ENCODE measurements around the gene GART. TPM values are rescaled to one million over a fixed set of nuclear protein-coding genes. Genes with fewer than 3 reads are reported as not detected.

GART gene
- total RNA-seq, 4 donors from 2014 or later = 53.8 to 130 (median 84.5) TPM

DNA sequence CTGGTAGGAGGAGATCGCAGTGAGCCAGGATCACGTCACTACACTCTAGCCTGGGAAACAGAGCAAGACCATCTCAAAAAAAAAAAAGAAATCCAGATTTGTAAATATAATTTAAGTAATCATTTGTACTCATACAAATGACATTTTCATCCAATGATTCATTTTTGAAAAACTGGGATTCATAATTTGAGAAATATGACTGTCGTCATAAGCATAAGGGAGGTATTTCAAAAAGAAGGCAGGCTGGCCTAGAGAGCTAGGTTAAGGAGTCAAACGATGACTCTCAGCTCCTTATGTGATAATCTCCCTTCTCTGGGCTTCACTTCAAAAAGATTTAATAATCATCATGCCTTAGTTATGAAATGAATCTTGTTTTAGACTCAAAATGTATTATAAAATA, 2.3 kb downstream of the GART start:
- 89 to 92% methylated on average over 4 of the region's 4 CpGs for WGBS, 2 donors
- intact Hi-C loops (cut with DNase I) = no loop called here
- H3K4me1 ChIP-seq = peaks cover 7 to 9% of the 10 kb centered on the region in 2 donors
- no peak for TF ChIP-seq POLR2A (IDR thresholded peaks at IDR 0.05)
- no peaks in the 10 kb centered on the region for H3K27me3 ChIP-seq
- H3K9me3 ChIP-seq = no peaks in the 10 kb centered on the region
- H3K4me3 ChIP-seq (replicated peaks in 1 of 3) = no peak overlapping the region
- no peak overlapping the region for H3K27ac ChIP-seq
- DNase-seq = no peak
- H3K36me3 ChIP-seq = peaks cover 14 to 15% of the 10 kb centered on the region in 2 donors

DNA sequence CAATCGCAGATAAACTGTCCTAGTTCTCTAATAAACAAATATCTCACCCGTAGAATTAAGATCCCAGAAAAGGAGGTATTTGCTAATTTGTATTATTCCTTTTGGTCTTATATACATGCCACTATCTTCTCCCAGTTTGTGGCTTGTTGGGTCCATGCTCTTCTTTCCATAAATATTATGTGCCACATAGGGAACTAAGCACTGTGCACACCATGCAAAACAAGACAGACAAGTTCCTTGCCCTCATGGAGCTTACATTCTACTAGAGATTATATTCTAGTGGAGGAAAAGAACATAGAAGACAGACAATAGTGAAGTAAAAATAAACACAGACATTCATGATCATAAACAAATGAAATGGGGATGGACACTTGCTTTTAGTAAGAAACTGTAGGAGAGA, 4.7 kb downstream of the GART start:
- 96 to 97% methylated on average over 2 of the region's 2 CpGs for WGBS, 2 donors
- H3K36me3 ChIP-seq = peaks cover 21 to 37% of the 10 kb centered on the region in 2 donors
- TF ChIP-seq CTCF (IDR thresholded peaks at IDR 0.05) (no peak), POLR2A (IDR thresholded peaks at IDR 0.05) (no peak)

GRCh38 chr21:33531007-33531406, 10.9 kb downstream of the GART start:
- DNase-seq = no peak
- WGBS, 2 donors = 91 to 94% methylated on average over 3 of the region's 3 CpGs
- H3K36me3 ChIP-seq = peaks cover 40 to 58% of the 10 kb centered on the region in 2 donors
- H3K4me1 ChIP-seq = no peaks in the 10 kb centered on the region
- H3K9me3 ChIP-seq = no peaks in the 10 kb centered on the region
- no peak overlapping the region for H3K4me3 ChIP-seq (replicated peaks in 1 of 3)
- H3K27ac ChIP-seq = no peak overlapping the region
- intact Hi-C loops (cut with DNase I) = no loop called here
- TF ChIP-seq POLR2A (IDR thresholded peaks at IDR 0.05) (no peak), CTCF (IDR thresholded peaks at IDR 0.05) (no peak)
- no peaks in the 10 kb centered on the region for H3K27me3 ChIP-seq

More for the DNA sequence above, 4.7 kb downstream of the GART start:
- H3K4me1 ChIP-seq = peaks cover 4 to 9% of the 10 kb centered on the region in 2 donors
- no peaks in the 10 kb centered on the region for H3K27me3 ChIP-seq
- no peaks in the 10 kb centered on the region for H3K9me3 ChIP-seq
- intact Hi-C loops (cut with DNase I) = no loop called here
- H3K4me3 ChIP-seq (replicated peaks in 1 of 3) = no peak overlapping the region
- DNase-seq = no peak
- no peak overlapping the region for H3K27ac ChIP-seq

DNA sequence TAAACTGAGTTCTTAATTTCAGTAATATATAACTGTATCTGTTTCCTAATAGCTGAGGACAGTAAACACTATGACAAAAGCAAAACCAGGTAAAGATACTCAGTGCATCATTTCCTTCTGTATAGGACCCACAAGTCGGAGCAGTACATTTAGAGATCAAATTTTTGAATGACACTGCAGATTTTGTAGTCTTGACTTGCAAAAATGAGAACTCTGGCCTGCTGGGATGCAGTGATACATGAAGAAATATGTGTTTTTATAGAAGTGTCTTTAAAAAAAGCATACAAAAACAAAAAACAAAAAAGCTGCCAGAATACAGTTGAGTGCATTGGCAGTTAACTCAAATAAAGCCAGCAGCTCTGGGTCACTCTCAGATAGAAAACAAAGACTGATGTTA, 19.0 kb downstream of the GART start:
- Histone ChIP-seq H3K36me3 (peaks cover 22 to 23% of the 10 kb centered on the region in 2 donors), H3K9me3 (no peaks in the 10 kb centered on the region), H3K4me1 (no peaks in the 10 kb centered on the region), H3K27me3 (no peaks in the 10 kb centered on the region), H3K27ac (no peak overlapping the region), H3K4me3 (replicated peaks in 1 of 3) (no peak overlapping the region)
- DNase-seq = no peak
- intact Hi-C loops (cut with DNase I) = no loop called here
- no peak for TF ChIP-seq POLR2A (IDR thresholded peaks at IDR 0.05)
- no peak for TF ChIP-seq CTCF (IDR thresholded peaks at IDR 0.05)
- WGBS, 2 donors = 84 to 88% methylated on average over 1 of the region's 1 CpG

DNA sequence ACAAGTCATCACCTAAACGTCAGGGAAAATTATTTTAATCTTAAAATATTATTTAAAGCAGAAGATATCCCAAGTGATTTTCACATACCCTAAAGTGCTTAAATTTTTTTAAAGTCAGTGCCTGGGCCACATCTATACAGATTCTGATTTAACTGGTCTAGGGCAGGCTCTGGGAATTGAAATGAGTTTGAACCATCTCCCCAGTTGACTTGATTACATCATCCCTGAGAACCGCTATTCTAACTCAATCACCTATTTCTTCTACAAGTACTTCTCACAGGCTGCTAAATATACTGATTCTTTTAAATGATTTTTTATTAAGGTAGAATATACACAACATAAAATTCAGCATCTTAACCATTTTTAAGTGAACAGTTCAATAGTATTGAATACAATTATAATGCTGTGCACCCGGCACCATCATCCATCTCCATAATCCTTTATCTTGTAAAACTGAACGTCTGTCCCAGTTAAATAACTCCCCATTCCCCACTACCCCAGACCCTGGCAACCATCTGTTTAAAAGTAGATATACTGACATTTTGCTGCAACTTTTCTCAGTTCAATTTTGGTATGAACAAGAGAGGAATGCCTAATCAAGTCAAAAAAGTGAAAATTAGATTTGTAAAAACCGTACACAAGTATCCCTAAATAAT, 19.5 kb downstream of the GART start:
- TF ChIP-seq CTCF (IDR thresholded peaks at IDR 0.05) (no peak), POLR2A (IDR thresholded peaks at IDR 0.05) (no peak)
- no peaks in the 10 kb centered on the region for H3K27me3 ChIP-seq
- H3K4me3 ChIP-seq (replicated peaks in 1 of 3) = no peak overlapping the region
- 92% methylated on average over 5 of the region's 5 CpGs for WGBS, 2 donors
- DNase-seq = no peak
- intact Hi-C loops (cut with DNase I) = no loop called here
- H3K36me3 ChIP-seq = peaks cover 19 to 23% of the 10 kb centered on the region in 2 donors
- no peaks in the 10 kb centered on the region for H3K9me3 ChIP-seq
- H3K27ac ChIP-seq = no peak overlapping the region
- no peaks in the 10 kb centered on the region for H3K4me1 ChIP-seq
